IPS-NIHi7 (cell line): ENCODE measurements around the gene CABP2.

Experiments used
- DNase-seq: peaks from one replicate; pipeline ENCODE4 v3.0.0; 2012; ENCODE audit warnings: mixed read lengths; ENCODE audit errors: extremely low spot score

Gene CABP2

GRCh38 chr11:67507864-67508485 is 15.3 kb downstream of the CABP2 start, which contains the start of gene CDK2AP2:
CDK2AP2 (minus strand) TSS chr11:67508162; CDS start chr11:67508082, 80 bp downstream.
- DNase-seq = peak; percentile 99

GRCh38 chr11:67507242-67507863 is 15.9 kb downstream of the CABP2 start:
- peak; percentile 43 for DNase-seq

GRCh38 chr11:67506426-67507051 is 16.7 kb downstream of the CABP2 start:
- no peak for DNase-seq

- peak; percentile 81 for DNase-seq
These were observed 17.4 kb downstream of the CABP2 start for GRCh38 chr11:67505605-67506396.

GRCh38 chr11:67504950-67505581 is 18.2 kb downstream of the CABP2 start, which contains the start of gene PITPNM1:
PITPNM1 (minus strand) TSS chr11:67505363; CDS start chr11:67504180, 1,183 bp downstream.
- DNase-seq = peak; percentile 89

- peak; percentile 61 for DNase-seq
These were observed 19.0 kb downstream of the CABP2 start for GRCh38 chr11:67504005-67504949.

- no peak for DNase-seq
These were observed 19.9 kb downstream of the CABP2 start for GRCh38 chr11:67503119-67504004.

GRCh38 chr11:67502328-67502979 is 20.8 kb downstream of the CABP2 start:
- DNase-seq = no peak

- no peak for DNase-seq
These were observed 21.4 kb downstream of the CABP2 start for GRCh38 chr11:67501854-67502253.

- DNase-seq = no peak
These were observed 22.2 kb downstream of the CABP2 start for GRCh38 chr11:67500831-67501715.

- no peak for DNase-seq
These were observed 22.8 kb downstream of the CABP2 start for GRCh38 chr11:67500484-67500821.

- no peak for DNase-seq
These were observed 23.3 kb downstream of the CABP2 start for GRCh38 chr11:67499808-67500483.

- DNase-seq = no peak
These were observed 24.7 kb downstream of the CABP2 start for GRCh38 chr11:67498544-67498972.

- no peak for DNase-seq
These were observed 25.5 kb downstream of the CABP2 start for GRCh38 chr11:67497656-67498291.

GRCh38 chr11:67496113-67496512 is 27.1 kb downstream of the CABP2 start:
- DNase-seq = no peak

GRCh38 chr11:67495234-67496005 is 27.8 kb downstream of the CABP2 start:
- DNase-seq = no peak
